Prostate gland (tissue), 2 donors: ENCODE results near the gene ABHD2.

Experiments
- POLR2A ChIP-seq: fragments of 450-650 bp; IDR thresholded peaks from one replicate; pipeline ENCODE4 v1.6.1; 2016; ENCODE audit warnings: antibody characterized with exemption, mild to moderate bottlenecking
- POLR2AphosphoS5 ChIP-seq: sonication (generic); formaldehyde crosslinking; IDR thresholded peaks from one replicate; pipeline ENCODE4 v1.6.1; 2017; ENCODE audit warnings: antibody characterized with exemption
- TF ChIP-seq, protein P1 (sequence below), 4 experiments: fragments of 200-600 bp in 2 of 4; fragments of 450-650 bp in 2 of 4; sonication (generic) in 2 of 4; IDR thresholded peaks; 1 replicate in 3 of 4; 2 replicates in 1 of 4; pipeline ENCODE4 v1.5.1; 2016 to 2019; ENCODE audit warnings: antibody characterized with exemption in 4 of 4, mild to moderate bottlenecking in 2 of 4, moderate library complexity in 2 of 4

DNA sequence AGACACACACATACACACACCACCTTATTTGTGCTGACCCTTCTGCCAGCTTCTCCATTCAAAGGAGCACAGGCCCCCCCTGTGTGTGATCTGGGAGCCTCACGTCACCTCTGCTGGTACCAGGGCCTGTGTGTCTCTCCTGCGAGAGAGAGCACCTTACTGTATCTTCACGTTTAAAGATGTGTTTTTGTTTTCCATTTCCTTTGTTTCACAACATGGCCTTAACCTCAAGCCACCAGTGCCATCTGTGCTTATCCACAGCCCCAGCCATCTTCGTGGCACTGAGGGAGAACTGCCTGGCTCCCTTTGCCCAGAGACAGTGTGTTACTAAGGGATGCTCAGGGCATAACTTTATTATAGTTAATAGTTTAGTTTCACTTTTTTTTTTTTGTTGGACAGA lies 52.3 kb downstream of the ABHD2 start:
- TF ChIP-seq POLR2A = no peak
- TF ChIP-seq, protein P1, sequence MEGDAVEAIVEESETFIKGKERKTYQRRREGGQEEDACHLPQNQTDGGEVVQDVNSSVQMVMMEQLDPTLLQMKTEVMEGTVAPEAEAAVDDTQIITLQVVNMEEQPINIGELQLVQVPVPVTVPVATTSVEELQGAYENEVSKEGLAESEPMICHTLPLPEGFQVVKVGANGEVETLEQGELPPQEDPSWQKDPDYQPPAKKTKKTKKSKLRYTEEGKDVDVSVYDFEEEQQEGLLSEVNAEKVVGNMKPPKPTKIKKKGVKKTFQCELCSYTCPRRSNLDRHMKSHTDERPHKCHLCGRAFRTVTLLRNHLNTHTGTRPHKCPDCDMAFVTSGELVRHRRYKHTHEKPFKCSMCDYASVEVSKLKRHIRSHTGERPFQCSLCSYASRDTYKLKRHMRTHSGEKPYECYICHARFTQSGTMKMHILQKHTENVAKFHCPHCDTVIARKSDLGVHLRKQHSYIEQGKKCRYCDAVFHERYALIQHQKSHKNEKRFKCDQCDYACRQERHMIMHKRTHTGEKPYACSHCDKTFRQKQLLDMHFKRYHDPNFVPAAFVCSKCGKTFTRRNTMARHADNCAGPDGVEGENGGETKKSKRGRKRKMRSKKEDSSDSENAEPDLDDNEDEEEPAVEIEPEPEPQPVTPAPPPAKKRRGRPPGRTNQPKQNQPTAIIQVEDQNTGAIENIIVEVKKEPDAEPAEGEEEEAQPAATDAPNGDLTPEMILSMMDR (IDR thresholded peaks at IDR 0.05) = no peak
- TF ChIP-seq POLR2AphosphoS5 = no peak
